Activated CD4-positive, alpha-beta T cell treated with anti-CD3 and anti-CD28 coated beads for 36 hours (primary cell): ENCODE data around the gene CSRP3. TPM values are rescaled to one million over a fixed set of nuclear protein-coding genes. Genes with fewer than 3 reads are reported as not detected.

Source experiments
- ATAC-seq: fragments of 200-7000 bp; cut with Tn5 transposase; one replicate; pipeline ENCODE4 v1.10.0; 2021; ENCODE audit warnings: mild to moderate bottlenecking, moderate library complexity
- CTCF ChIA-PET: fragments of 350-600 bp; sonication (Branson Sonifier 250); formaldehyde crosslinking; loops from one replicate; lab custom pipeline; 2021; ENCODE audit warnings: antibody characterized with exemption; lab: Charles Lee
- POLR2A ChIA-PET: fragments of 350-600 bp; sonication (Branson Sonifier 250); formaldehyde crosslinking; loops from one replicate; lab custom pipeline; 2021; ENCODE audit warnings: antibody characterized with exemption, inconsistent platforms; lab: Charles Lee
- DNase-seq: peaks from one replicate; pipeline ENCODE4 v3.0.0-alpha.2; 2020
- H3K27ac Mint-ChIP-seq: one replicate; pipeline ENCODE4 v1.8.0; 2021; ENCODE audit warnings: mixed read lengths
- H3K27me3 Mint-ChIP-seq: one replicate; pipeline ENCODE4 v1.8.0; 2021; ENCODE audit warnings: mixed read lengths
- H3K36me3 Mint-ChIP-seq: one replicate; pipeline ENCODE4 v1.8.0; 2021; ENCODE audit warnings: low read depth, mixed read lengths
- H3K4me1 Mint-ChIP-seq: one replicate; pipeline ENCODE4 v1.8.0; 2021; ENCODE audit warnings: mixed read lengths
- H3K4me3 Mint-ChIP-seq: one replicate; pipeline ENCODE4 v1.8.0; 2021; ENCODE audit warnings: mild to moderate bottlenecking, moderate library complexity, mixed read lengths
- H3K9me3 Mint-ChIP-seq: one replicate; pipeline ENCODE4 v1.8.0; 2021; ENCODE audit warnings: low read depth, mixed read lengths
- intact Hi-C, 2 experiments: fragments of 100-400 bp; cut with DNase I in 1 of 2; cut with micrococcal nuclease in 1 of 2; formaldehyde crosslinking; loops; one replicate each; pipeline versions ENCODE4 v1.14.2 to v1.15.1; 2022 to 2024; cut with DNase I, micrococcal nuclease
- total RNA-seq, 2 experiments: library from RNA; stranded (reverse); gene quantifications; one replicate each; pipeline ENCODE4 v1.2.3, GENCODE V29; 2021

Gene CSRP3
- total RNA-seq, 2 experiments from 2014 or later: not detected

GRCh38 chr11:19225581-19225980 is 23.8 kb upstream of the CSRP3 start:
- peaks cover 3% of the 10 kb centered on the region for H3K9me3 Mint-ChIP-seq
- ATAC-seq: no peak
- no peak for DNase-seq
- H3K4me3 Mint-ChIP-seq: no peak overlapping the region
- no peak overlapping the region for H3K27ac Mint-ChIP-seq
- peaks cover 32% of the 10 kb centered on the region for H3K36me3 Mint-ChIP-seq
- intact Hi-C loops: no loop called here
- H3K27me3 Mint-ChIP-seq: no peaks in the 10 kb centered on the region
- POLR2A ChIA-PET: no interaction called here
- H3K4me1 Mint-ChIP-seq: no peaks in the 10 kb centered on the region
- CTCF ChIA-PET: no interaction called here

- DNase-seq (no peak), ATAC-seq (no peak)
- peaks cover 27% of the 10 kb centered on the region for H3K36me3 Mint-ChIP-seq
- no peaks in the 10 kb centered on the region for H3K27me3 Mint-ChIP-seq
- CTCF ChIA-PET: no interaction called here
- H3K27ac Mint-ChIP-seq: no peak overlapping the region
- POLR2A ChIA-PET: no interaction called here
- peaks cover 3% of the 10 kb centered on the region for H3K9me3 Mint-ChIP-seq
- H3K4me3 Mint-ChIP-seq: no peak overlapping the region
- no peaks in the 10 kb centered on the region for H3K4me1 Mint-ChIP-seq
- intact Hi-C loops: no loop called here
Measured at GRCh38 chr11:19225123-19225522, 23.3 kb upstream of the CSRP3 start.

GRCh38 chr11:19220903-19221724 is 19.3 kb upstream of the CSRP3 start:
- ATAC-seq: no peak
- ChIA-PET CTCF (interaction anchor here (1.6 kb wide), 1 partner anchor 14 kb away, joined by 3 read pairs; no protein-coding TSS in a partner anchor), POLR2A (no interaction called here)
- H3K36me3 Mint-ChIP-seq: peaks cover 15% of the 10 kb centered on the region
- H3K27ac Mint-ChIP-seq: no peak overlapping the region
- peaks cover 3% of the 10 kb centered on the region for H3K27me3 Mint-ChIP-seq
- H3K9me3 Mint-ChIP-seq: peaks cover 3% of the 10 kb centered on the region
- no peak overlapping the region for H3K4me3 Mint-ChIP-seq
- no peak for DNase-seq
- intact Hi-C loops: no loop called here
- H3K4me1 Mint-ChIP-seq: no peaks in the 10 kb centered on the region

GRCh38 chr11:19218786-19219460 is 17.1 kb upstream of the CSRP3 start:
- Mint-ChIP-seq H3K9me3 (peaks cover 3% of the 10 kb centered on the region), H3K4me1 (no peaks in the 10 kb centered on the region), H3K27ac (no peak overlapping the region), H3K27me3 (peaks cover 8% of the 10 kb centered on the region), H3K36me3 (no peaks in the 10 kb centered on the region), H3K4me3 (no peak overlapping the region)
- POLR2A ChIA-PET: no interaction called here
- intact Hi-C loops: no loop called here
- no peak for DNase-seq
- ATAC-seq: no peak
- CTCF ChIA-PET: no interaction called here

- H3K27ac Mint-ChIP-seq: no peak overlapping the region
- ChIA-PET POLR2A (no interaction called here), CTCF (no interaction called here)
- no peaks in the 10 kb centered on the region for H3K4me1 Mint-ChIP-seq
- DNase-seq (no peak), ATAC-seq (no peak)
- peaks cover 3% of the 10 kb centered on the region for H3K9me3 Mint-ChIP-seq
- intact Hi-C loops: no loop called here
- no peak overlapping the region for H3K4me3 Mint-ChIP-seq
- no peaks in the 10 kb centered on the region for H3K36me3 Mint-ChIP-seq
- H3K27me3 Mint-ChIP-seq: peaks cover 10% of the 10 kb centered on the region
Measured at GRCh38 chr11:19218216-19218615, 16.4 kb upstream of the CSRP3 start.

GRCh38 chr11:19216709-19217374 is 15.1 kb upstream of the CSRP3 start:
- no peak overlapping the region for H3K27ac Mint-ChIP-seq
- ChIA-PET POLR2A (no interaction called here), CTCF (no interaction called here)
- no peaks in the 10 kb centered on the region for H3K36me3 Mint-ChIP-seq
- no peaks in the 10 kb centered on the region for H3K4me1 Mint-ChIP-seq
- H3K27me3 Mint-ChIP-seq: peaks cover 15% of the 10 kb centered on the region
- DNase-seq: no peak
- intact Hi-C loops: no loop called here
- no peaks in the 10 kb centered on the region for H3K9me3 Mint-ChIP-seq
- no peak overlapping the region for H3K4me3 Mint-ChIP-seq
- ATAC-seq: no peak

GRCh38 chr11:19216021-19216420 is 14.2 kb upstream of the CSRP3 start:
- no peak for DNase-seq
- Mint-ChIP-seq H3K4me3 (no peak overlapping the region), H3K9me3 (no peaks in the 10 kb centered on the region), H3K36me3 (no peaks in the 10 kb centered on the region), H3K27ac (no peak overlapping the region), H3K27me3 (peaks cover 15% of the 10 kb centered on the region), H3K4me1 (no peaks in the 10 kb centered on the region)
- CTCF ChIA-PET: no interaction called here
- intact Hi-C loops: no loop called here
- POLR2A ChIA-PET: no interaction called here
- ATAC-seq: no peak

GRCh38 chr11:19209617-19210370 is 8.0 kb upstream of the CSRP3 start:
- ChIA-PET CTCF (no interaction called here), POLR2A (no interaction called here)
- H3K9me3 Mint-ChIP-seq: no peaks in the 10 kb centered on the region
- H3K36me3 Mint-ChIP-seq: no peaks in the 10 kb centered on the region
- no peak overlapping the region for H3K27ac Mint-ChIP-seq
- H3K4me3 Mint-ChIP-seq: no peak overlapping the region
- intact Hi-C loops: no loop called here
- DNase-seq (no peak), ATAC-seq (no peak)
- no peaks in the 10 kb centered on the region for H3K4me1 Mint-ChIP-seq
- H3K27me3 Mint-ChIP-seq: peaks cover 26% of the 10 kb centered on the region

- Mint-ChIP-seq H3K36me3 (no peaks in the 10 kb centered on the region), H3K9me3 (no peaks in the 10 kb centered on the region), H3K4me3 (no peak overlapping the region), H3K27me3 (peaks cover 23% of the 10 kb centered on the region), H3K4me1 (no peaks in the 10 kb centered on the region), H3K27ac (no peak overlapping the region)
- no peak for ATAC-seq
- ChIA-PET CTCF (no interaction called here), POLR2A (no interaction called here)
- DNase-seq: no peak
- intact Hi-C loops: no loop called here
Measured at GRCh38 chr11:19208959-19209546, 7.3 kb upstream of the CSRP3 start.

GRCh38 chr11:19208181-19208580 is 6.4 kb upstream of the CSRP3 start:
- Mint-ChIP-seq H3K4me3 (no peak overlapping the region), H3K27me3 (peaks cover 20% of the 10 kb centered on the region), H3K9me3 (no peaks in the 10 kb centered on the region), H3K4me1 (no peaks in the 10 kb centered on the region), H3K27ac (no peak overlapping the region), H3K36me3 (no peaks in the 10 kb centered on the region)
- POLR2A ChIA-PET: no interaction called here
- ATAC-seq: no peak
- DNase-seq: no peak
- intact Hi-C loops: no loop called here
- CTCF ChIA-PET: no interaction called here

- DNase-seq: no peak
- peaks cover 16% of the 10 kb centered on the region for H3K27me3 Mint-ChIP-seq
- intact Hi-C loops: no loop called here
- no peaks in the 10 kb centered on the region for H3K36me3 Mint-ChIP-seq
- H3K27ac Mint-ChIP-seq: no peak overlapping the region
- H3K9me3 Mint-ChIP-seq: no peaks in the 10 kb centered on the region
- POLR2A ChIA-PET: no interaction called here
- no peaks in the 10 kb centered on the region for H3K4me1 Mint-ChIP-seq
- CTCF ChIA-PET: no interaction called here
- no peak overlapping the region for H3K4me3 Mint-ChIP-seq
- no peak for ATAC-seq
Measured at GRCh38 chr11:19204836-19205235, 3.1 kb upstream of the CSRP3 start.
